Esophagus squamous epithelium (tissue), 5 donors: Measurements from ENCODE around the gene HAPLN3. TPM values are rescaled to one million over a fixed set of nuclear protein-coding genes. Genes with fewer than 3 reads are reported as not detected.
A peak's percentile ranks its signal among the peaks of the same experiment; 100 is the strongest.

Experiments used
- DNase-seq: peaks from one replicate; lab custom pipeline; 2025; lab: John Stamatoyannopoulos, UW
- H3K27ac ChIP-seq, 4 donors: fragments of 200-600 bp; sonication (generic); one replicate each; pipeline ENCODE4 v1.5.1; 2016 to 2019; ENCODE audit warnings: mild to moderate bottlenecking in 1 of 4
- H3K27me3 ChIP-seq, 4 donors: fragments of 200-600 bp; sonication (generic); 1 replicate in 3 of 4; 2 replicates in 1 of 4; pipeline versions ENCODE4 v1.5.1 to v1.6.0; 2017 to 2021; ENCODE audit warnings: antibody characterized with exemption in 1 of 4
- H3K36me3 ChIP-seq, 3 donors: fragments of 200-600 bp; sonication (generic); one replicate each; pipeline ENCODE4 v1.5.1; 2016 to 2019
- H3K4me1 ChIP-seq, 3 donors: fragments of 200-600 bp; sonication (generic); one replicate each; pipeline ENCODE4 v1.5.1; 2017 to 2019
- H3K4me3 ChIP-seq, 4 donors: fragments of 200-600 bp; sonication (generic); 1 replicate in 3 of 4; 2 replicates in 1 of 4; pipeline ENCODE4 v1.5.1; 2016 to 2019; ENCODE audit warnings: mild to moderate bottlenecking in 2 of 4, moderate library complexity in 1 of 4
- H3K9me3 ChIP-seq, 3 donors: fragments of 200-600 bp; sonication (generic); one replicate each; pipeline ENCODE4 v1.5.1; 2016 to 2019
- POLR2A ChIP-seq, 4 donors: fragments of 450-650 bp; IDR thresholded peaks; one replicate each; pipeline ENCODE4 v1.6.1; 2017; ENCODE audit warnings: antibody characterized with exemption in 4 of 4, mild to moderate bottlenecking in 4 of 4, moderate library complexity in 3 of 4
- WGBS, 2 donors: methylation state at CpG; one replicate each; pipeline ENCODE4 v1.1.5; 2018; 5-methylcytosine and 5-hydroxymethylcytosine counted together
- intact Hi-C: fragments of 100-400 bp; cut with DNase I; formaldehyde crosslinking; loops from one replicate; pipeline ENCODE4 v1.15.0; 2022
- total RNA-seq, 4 donors: library from RNA; depleted of rRNA; stranded (reverse); fragments of >200 nt; gene quantifications; one replicate each; pipeline ENCODE4 v1.1.0, GENCODE V29; 2016
- TF ChIP-seq, protein P1 (sequence below), 6 experiments: fragments of 450-650 bp in 4 of 6; fragments of 200-600 bp in 2 of 6; sonication (generic) in 2 of 6; IDR thresholded peaks; one replicate each; pipeline ENCODE4 v1.5.1; 2016 to 2019; ENCODE audit warnings: antibody characterized with exemption in 6 of 6, mild to moderate bottlenecking in 4 of 6, moderate library complexity in 4 of 6
- donor health status: DM: yes; HTN: yes; CAD: no.

Gene HAPLN3
- total RNA-seq, 4 donors from 2014 or later, result 3.1 to 9.4 (median 7.8) TPM

DNA sequence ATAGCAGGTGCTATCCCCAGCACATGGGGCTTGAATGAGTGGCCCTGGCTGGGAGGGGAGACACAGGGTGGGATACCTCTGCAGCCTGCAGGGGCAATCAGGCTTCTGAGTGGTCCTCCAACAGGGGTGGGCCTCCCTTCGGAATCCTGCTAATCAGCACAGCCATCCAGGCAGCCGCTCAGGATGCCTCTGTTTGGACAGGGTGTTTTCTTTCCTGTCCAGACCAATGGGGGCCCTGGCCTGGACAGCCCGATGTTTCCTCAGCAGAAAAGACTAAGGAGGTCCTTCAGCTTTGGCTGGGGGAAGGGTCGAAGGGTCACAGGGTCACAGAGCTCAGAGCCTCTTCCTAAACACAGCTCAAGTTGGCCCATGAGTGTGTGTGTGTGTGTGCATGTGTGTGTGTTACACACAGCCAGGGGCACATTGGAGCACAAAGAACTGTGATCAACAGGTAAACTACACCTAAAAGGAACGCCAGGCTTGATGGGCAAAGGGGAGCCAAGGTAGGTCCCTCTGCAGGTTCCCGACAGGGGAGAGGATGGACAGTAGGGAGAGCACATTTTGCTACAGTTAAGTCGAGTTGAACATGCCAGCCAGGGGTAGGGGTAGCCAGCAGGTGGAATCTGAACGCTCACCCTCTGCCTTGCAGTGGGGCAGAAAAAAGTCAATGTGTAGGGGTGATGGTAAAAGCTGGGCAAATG lies 1.1 kb upstream of the HAPLN3 start:
- no peak for DNase-seq
- TF ChIP-seq, protein P1, sequence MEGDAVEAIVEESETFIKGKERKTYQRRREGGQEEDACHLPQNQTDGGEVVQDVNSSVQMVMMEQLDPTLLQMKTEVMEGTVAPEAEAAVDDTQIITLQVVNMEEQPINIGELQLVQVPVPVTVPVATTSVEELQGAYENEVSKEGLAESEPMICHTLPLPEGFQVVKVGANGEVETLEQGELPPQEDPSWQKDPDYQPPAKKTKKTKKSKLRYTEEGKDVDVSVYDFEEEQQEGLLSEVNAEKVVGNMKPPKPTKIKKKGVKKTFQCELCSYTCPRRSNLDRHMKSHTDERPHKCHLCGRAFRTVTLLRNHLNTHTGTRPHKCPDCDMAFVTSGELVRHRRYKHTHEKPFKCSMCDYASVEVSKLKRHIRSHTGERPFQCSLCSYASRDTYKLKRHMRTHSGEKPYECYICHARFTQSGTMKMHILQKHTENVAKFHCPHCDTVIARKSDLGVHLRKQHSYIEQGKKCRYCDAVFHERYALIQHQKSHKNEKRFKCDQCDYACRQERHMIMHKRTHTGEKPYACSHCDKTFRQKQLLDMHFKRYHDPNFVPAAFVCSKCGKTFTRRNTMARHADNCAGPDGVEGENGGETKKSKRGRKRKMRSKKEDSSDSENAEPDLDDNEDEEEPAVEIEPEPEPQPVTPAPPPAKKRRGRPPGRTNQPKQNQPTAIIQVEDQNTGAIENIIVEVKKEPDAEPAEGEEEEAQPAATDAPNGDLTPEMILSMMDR (IDR thresholded peaks at IDR 0.05), result no peak
- TF ChIP-seq POLR2A (IDR thresholded peaks at IDR 0.05), result no peak
- peaks cover 0 to 25% (median 0%) of the 10 kb centered on the region in 4 donors for H3K27me3 ChIP-seq
- 55 to 78% methylated on average over 5 to 7 of the region's 8 CpGs for WGBS, 2 donors
- peaks cover 0 to 25% (median 4%) of the 10 kb centered on the region in 3 donors for H3K36me3 ChIP-seq
- peaks cover 29 to 52% (median 36%) of the 10 kb centered on the region in 3 donors for H3K4me1 ChIP-seq
- no peak overlapping the region for H3K4me3 ChIP-seq
- no peaks in the 10 kb centered on the region for H3K9me3 ChIP-seq
- intact Hi-C loops, result no loop called here
- H3K27ac ChIP-seq, result peak overlapping the region in 3 of 4 donors; percentile 65 to 73 (median 72)

- DNase-seq, result no peak
- peaks cover 0 to 25% (median 0%) of the 10 kb centered on the region in 4 donors for H3K27me3 ChIP-seq
- H3K27ac ChIP-seq, result peak overlapping the region; percentile 46 to 53 (median 50)
- H3K4me3 ChIP-seq, result peak overlapping the region; percentile 52 to 87 (median 60)
- 0% methylated on average over 1 of the region's 23 CpGs; no CpG with 5 or more reads in 1 of the 2 donors for WGBS, 2 donors
- H3K9me3 ChIP-seq, result no peaks in the 10 kb centered on the region
- H3K4me1 ChIP-seq, result peaks cover 29 to 48% (median 36%) of the 10 kb centered on the region in 3 donors
- peaks cover 0 to 9% (median 0%) of the 10 kb centered on the region in 3 donors for H3K36me3 ChIP-seq
- intact Hi-C loops, result no loop called here
- TF ChIP-seq POLR2A (IDR thresholded peaks at IDR 0.05), result no peak
- TF ChIP-seq, protein P1 (IDR thresholded peaks at IDR 0.05), result peak; percentile 43 to 90 (median 74)
These were observed 961 bp downstream of the HAPLN3 start for GRCh38 chr15:88894348-88894818.

DNA sequence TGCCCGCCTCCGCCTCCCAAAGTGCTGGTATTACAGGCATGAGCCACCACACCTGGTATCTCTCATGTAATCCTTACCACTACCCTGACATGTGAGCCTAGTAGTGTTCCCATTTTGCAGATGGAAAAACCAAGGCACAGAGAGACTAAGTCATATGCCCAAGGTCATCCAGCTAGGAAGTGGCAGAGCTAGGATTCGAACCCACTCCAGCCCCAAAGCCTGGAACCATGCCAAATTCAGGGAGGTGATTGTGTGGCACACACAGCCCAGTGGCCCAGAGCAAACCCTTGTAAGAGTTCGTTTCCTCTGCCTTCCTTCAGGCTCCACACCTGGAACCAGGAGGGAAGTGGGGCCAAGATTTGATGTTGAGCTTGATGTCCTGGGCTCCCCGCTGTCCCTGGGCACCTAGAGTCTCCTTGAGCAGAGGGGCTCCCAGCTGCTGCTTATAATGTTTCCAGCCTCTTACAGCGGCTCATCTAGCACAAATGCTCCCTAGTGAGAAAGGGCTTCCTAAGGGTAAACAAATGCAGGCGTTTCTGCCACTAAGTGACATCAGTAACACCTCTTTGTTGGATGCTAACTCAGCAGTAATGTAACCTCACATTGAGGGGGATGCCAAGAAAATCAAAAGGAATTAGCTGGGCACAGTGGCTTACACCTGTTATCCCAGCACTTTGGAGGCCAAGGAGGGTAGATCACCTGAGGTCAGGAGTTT lies 3.6 kb downstream of the HAPLN3 start:
- Histone ChIP-seq H3K9me3 (no peaks in the 10 kb centered on the region), H3K4me3 (no peak overlapping the region), H3K4me1 (peaks cover 17 to 29% (median 23%) of the 10 kb centered on the region in 3 donors), H3K27me3 (peaks cover 0 to 25% (median 0%) of the 10 kb centered on the region in 4 donors), H3K27ac (no peak overlapping the region), H3K36me3 (no peaks in the 10 kb centered on the region)
- WGBS, 2 donors, result 79 to 100% methylated on average over 2 to 3 of the region's 7 CpGs
- no peak for DNase-seq
- intact Hi-C loops, result no loop called here
- TF ChIP-seq, protein P1 (IDR thresholded peaks at IDR 0.05), result no peak
- TF ChIP-seq POLR2A (IDR thresholded peaks at IDR 0.05), result no peak

- Histone ChIP-seq H3K4me1 (peaks cover 12 to 17% (median 14%) of the 10 kb centered on the region in 3 donors), H3K27me3 (peaks cover 0 to 22% (median 0%) of the 10 kb centered on the region in 4 donors), H3K36me3 (no peaks in the 10 kb centered on the region), H3K4me3 (no peak overlapping the region), H3K9me3 (no peaks in the 10 kb centered on the region), H3K27ac (no peak overlapping the region)
- no peak for TF ChIP-seq POLR2A (IDR thresholded peaks at IDR 0.05)
- TF ChIP-seq, protein P1 (IDR thresholded peaks at IDR 0.05), result no peak
- intact Hi-C loops, result no loop called here
- DNase-seq, result no peak
- 91 to 92% methylated on average over 4 of the region's 4 CpGs for WGBS, 2 donors
These were observed 4.8 kb downstream of the HAPLN3 start for GRCh38 chr15:88890495-88890894.
